Skeletal muscle tissue (tissue), 4 donors: ENCODE measurements around the gene ZFYVE26. TPM values are rescaled to one million over a fixed set of nuclear protein-coding genes. Genes with fewer than 3 reads are reported as not detected.
"Not testable (repeated sequence)": the region's sequence is repeated elsewhere in the genome, so short reads cannot be mapped to it uniquely, and the experiment has no call there.

Source experiments
- H3K27ac ChIP-seq: one replicate; pipeline ENCODE4 v1.7.0; 2013; ENCODE audit warnings: mild to moderate bottlenecking, low read depth, low read length, inconsistent platforms
- H3K27me3 ChIP-seq, 3 donors: one replicate each; pipeline ENCODE4 v1.7.0; 2013; ENCODE audit warnings: low read length in 3 of 3; ENCODE audit not compliant: control insufficient read depth in 3 of 3, insufficient read depth in 3 of 3
- H3K36me3 ChIP-seq, 3 donors: one replicate each; pipeline ENCODE4 v1.7.0; 2013; ENCODE audit warnings: low read length in 3 of 3; ENCODE audit not compliant: control insufficient read depth in 3 of 3, insufficient read depth in 3 of 3
- H3K4me1 ChIP-seq, 3 donors: one replicate each; pipeline ENCODE4 v1.7.0; 2013; ENCODE audit warnings: low read length in 3 of 3, mild to moderate bottlenecking in 3 of 3; ENCODE audit not compliant: control insufficient read depth in 3 of 3, insufficient read depth in 3 of 3
- H3K4me3 ChIP-seq, 3 donors: one replicate each; pipeline ENCODE4 v1.7.0; 2013; ENCODE audit warnings: low read length in 3 of 3
- H3K9ac ChIP-seq, 3 donors: one replicate each; pipeline ENCODE4 v1.7.0; 2013; ENCODE audit warnings: low read length in 3 of 3, mild to moderate bottlenecking in 3 of 3, moderate library complexity in 2 of 3, low read depth in 1 of 3
- H3K9me3 ChIP-seq, 3 donors: one replicate each; pipeline ENCODE4 v1.7.0; 2013; ENCODE audit warnings: low read length in 3 of 3; ENCODE audit not compliant: control insufficient read depth in 3 of 3
- total RNA-seq: library from RNA; depleted of rRNA; stranded (reverse); fragments of >200 nt; gene quantifications from one replicate; pipeline ENCODE4 v1.2.3, GENCODE V29; 2014
- donor health status: Osteomylitis.

The ZFYVE26 gene
- total RNA-seq, 1 donor from 2014 or later, result 21.9 TPM

GRCh38 chr14:67846029-67846610, 29.7 kb upstream of the ZFYVE26 start:
- Histone ChIP-seq H3K36me3 (no peaks in the 10 kb centered on the region), H3K4me1 (no peaks in the 10 kb centered on the region), H3K9ac (no peak overlapping the region), H3K27me3 (no peaks in the 10 kb centered on the region), H3K9me3 (no peaks in the 10 kb centered on the region), H3K27ac (no peak overlapping the region), H3K4me3 (no peak overlapping the region)

DNA sequence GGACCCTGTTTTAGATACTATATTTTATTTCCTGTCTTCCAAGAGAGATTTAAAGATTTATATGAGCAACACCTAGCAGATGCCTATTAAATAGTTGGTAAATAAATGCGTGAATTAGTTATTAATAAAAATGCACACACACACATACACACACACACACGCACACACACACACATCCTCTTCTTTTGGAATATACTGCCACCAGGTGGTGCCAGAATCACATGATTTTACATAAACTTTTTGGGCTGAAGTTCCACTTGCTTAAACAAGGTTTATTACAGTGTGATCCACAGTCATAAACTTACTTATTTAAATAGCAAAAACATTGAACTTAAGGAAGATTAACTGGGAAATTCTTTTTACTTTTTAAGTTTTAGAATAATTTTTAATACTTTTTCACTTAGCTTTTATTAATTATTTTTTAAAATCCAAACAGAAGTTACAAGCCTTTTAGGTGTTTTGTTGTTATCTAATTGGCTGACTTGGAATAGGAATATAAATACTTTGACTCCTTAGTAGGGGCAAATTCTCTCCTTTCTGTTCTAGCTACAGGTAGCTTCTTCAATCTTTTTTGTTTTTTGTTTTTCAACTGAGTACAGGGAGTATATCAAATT, 20.7 kb upstream of the ZFYVE26 start:
- Histone ChIP-seq H3K4me1 (no peaks in the 10 kb centered on the region), H3K36me3 (no peaks in the 10 kb centered on the region), H3K9ac (no peak overlapping the region), H3K4me3 (no peak overlapping the region), H3K27ac (no peak overlapping the region), H3K27me3 (no peaks in the 10 kb centered on the region), H3K9me3 (no peaks in the 10 kb centered on the region)

DNA sequence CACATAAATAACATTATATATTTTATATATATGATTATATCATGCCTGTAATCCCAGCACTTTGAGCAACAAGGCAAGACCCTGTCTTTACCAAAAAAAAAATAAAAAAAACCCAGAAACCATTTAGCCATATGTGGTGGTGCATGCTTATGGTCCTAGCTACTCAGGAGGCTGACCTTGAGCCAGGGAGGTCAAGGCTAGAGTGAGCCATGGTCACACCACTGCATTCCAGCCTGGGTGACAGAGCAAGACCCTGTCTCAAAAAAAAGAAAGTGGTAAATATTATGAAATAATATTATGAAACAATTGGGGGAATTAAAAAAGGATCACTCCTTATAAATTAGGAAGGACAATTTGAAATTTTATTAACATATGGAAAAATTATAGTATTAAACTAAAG, 19.2 kb upstream of the ZFYVE26 start:
- H3K9me3 ChIP-seq, result no peaks in the 10 kb centered on the region
- H3K9ac ChIP-seq, result no peak overlapping the region
- H3K27me3 ChIP-seq, result no peaks in the 10 kb centered on the region
- H3K4me1 ChIP-seq, result no peaks in the 10 kb centered on the region
- no peak overlapping the region for H3K4me3 ChIP-seq
- H3K27ac ChIP-seq, result no peak overlapping the region
- no peaks in the 10 kb centered on the region for H3K36me3 ChIP-seq

- no peaks in the 10 kb centered on the region for H3K27me3 ChIP-seq
- no peak overlapping the region for H3K27ac ChIP-seq
- no peak overlapping the region for H3K4me3 ChIP-seq
- H3K9me3 ChIP-seq, result no peaks in the 10 kb centered on the region
- no peaks in the 10 kb centered on the region for H3K4me1 ChIP-seq
- H3K9ac ChIP-seq, result no peak overlapping the region
- H3K36me3 ChIP-seq, result no peaks in the 10 kb centered on the region
Observed at GRCh38 chr14:67833403-67833802, 17.0 kb upstream of the ZFYVE26 start.

GRCh38 chr14:67831113-67831512, 14.7 kb upstream of the ZFYVE26 start:
- H3K4me3 ChIP-seq, result no peak overlapping the region
- no peak overlapping the region for H3K9ac ChIP-seq
- H3K4me1 ChIP-seq, result no peaks in the 10 kb centered on the region
- H3K36me3 ChIP-seq, result peaks cover 0 to 3% (median 0%) of the 10 kb centered on the region in 3 donors
- no peaks in the 10 kb centered on the region for H3K9me3 ChIP-seq
- H3K27me3 ChIP-seq, result no peaks in the 10 kb centered on the region
- no peak overlapping the region for H3K27ac ChIP-seq

GRCh38 chr14:67821121-67821520, 4.7 kb upstream of the ZFYVE26 start:
- H3K9me3 ChIP-seq, result no peaks in the 10 kb centered on the region
- H3K4me1 ChIP-seq, result peaks cover 10 to 17% (median 14%) of the 10 kb centered on the region in 3 donors
- H3K27me3 ChIP-seq, result no peaks in the 10 kb centered on the region
- H3K36me3 ChIP-seq, result peaks cover 0 to 5% (median 0%) of the 10 kb centered on the region in 3 donors
- no peak overlapping the region for H3K27ac ChIP-seq
- no peak overlapping the region for H3K9ac ChIP-seq
- no peak overlapping the region for H3K4me3 ChIP-seq

DNA sequence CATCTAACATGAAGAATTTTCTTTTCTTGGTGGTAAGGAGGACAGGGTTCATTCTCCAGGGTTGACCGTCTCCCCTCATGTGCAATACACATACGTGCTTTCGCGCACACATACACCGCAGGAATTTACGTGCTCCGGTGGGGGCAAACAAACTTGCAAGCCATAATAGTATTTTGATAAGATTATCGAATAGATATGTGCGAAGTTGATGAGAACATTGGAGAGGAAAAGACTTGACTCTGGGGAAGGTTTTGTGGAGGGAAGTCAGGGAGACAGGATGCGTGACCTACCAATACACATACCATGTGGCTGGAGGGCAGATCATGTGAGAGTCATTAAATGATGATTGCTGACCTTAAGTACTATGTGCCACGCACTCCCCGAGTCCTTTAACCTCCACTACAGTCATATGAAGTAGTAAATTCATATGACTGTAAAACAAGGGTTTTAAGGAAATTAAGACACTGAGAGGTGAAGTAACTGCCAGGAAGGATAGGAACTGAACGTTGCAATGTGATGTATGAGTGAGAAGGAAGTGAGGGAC, 4.1 kb upstream of the ZFYVE26 start:
- Histone ChIP-seq H3K9me3 (no peaks in the 10 kb centered on the region), H3K36me3 (peaks cover 0 to 4% (median 0%) of the 10 kb centered on the region in 3 donors), H3K4me1 (peaks cover 17 to 21% (median 18%) of the 10 kb centered on the region in 3 donors), H3K4me3 (peak overlapping the region; percentile 87 to 98 (median 98)), H3K27me3 (no peaks in the 10 kb centered on the region), H3K9ac (peak overlapping the region; percentile 85 to 91 (median 86)), H3K27ac (no peak overlapping the region)

DNA sequence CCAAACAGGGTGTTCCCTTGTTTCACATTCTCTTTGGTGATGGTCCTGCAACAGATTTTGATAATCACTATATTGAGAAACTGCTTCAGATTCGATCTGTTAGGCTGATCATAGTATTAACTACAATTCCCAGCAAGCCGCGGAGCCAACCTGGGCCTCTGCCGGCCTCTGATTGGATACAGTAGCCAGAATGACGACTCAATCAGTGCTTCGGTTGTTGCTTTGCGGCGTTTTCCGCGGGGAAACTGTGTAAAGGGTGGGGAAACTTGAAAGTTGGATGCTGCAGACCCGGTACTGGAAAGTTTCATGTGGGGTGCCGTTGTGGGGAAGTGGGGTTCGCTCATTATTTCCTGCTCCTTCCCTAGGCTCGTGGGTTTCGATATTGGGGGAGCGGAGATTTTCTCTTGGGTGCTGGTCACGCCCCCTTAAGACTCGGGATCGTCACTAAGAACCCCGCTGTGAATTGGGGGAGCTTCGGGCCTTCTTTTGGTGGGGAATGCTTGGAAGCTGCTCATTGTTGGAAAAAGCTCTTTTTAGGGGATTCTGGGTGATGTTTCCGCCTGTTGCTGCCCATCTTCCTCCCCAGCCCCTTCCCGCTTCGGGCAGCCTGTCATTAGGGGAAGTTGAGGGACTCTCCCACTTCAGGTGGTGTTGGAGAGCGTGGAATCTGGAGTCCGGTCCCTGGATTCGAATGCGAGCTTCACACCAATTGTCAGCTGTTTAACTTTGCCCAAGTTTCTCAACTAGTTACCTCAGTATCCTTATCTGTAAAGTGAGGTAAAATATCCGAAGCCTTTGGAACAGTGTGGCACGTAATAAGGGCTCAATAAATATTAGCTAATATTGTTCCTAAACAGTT, 3.4 kb upstream of the ZFYVE26 start, which contains the start of gene RAD51B:
Gene RAD51B, plus strand, starts transcription at position 217 of the 859 bp plus-strand sequence.
- H3K4me1 ChIP-seq, result peaks cover 24 to 25% (median 25%) of the 10 kb centered on the region in 3 donors
- H3K27me3 ChIP-seq, result no peaks in the 10 kb centered on the region
- H3K4me3 ChIP-seq, result peak within 1 kb of the TSS; percentile 87 to 98 (median 98)
- H3K9ac ChIP-seq, result peak within 1 kb of the TSS; percentile 85 to 91 (median 86)
- H3K27ac ChIP-seq, result peak within 1 kb of the TSS; percentile 31
- H3K36me3 ChIP-seq, result peaks cover 0 to 1% (median 0%) of the 10 kb centered on the region in 3 donors
- no peaks in the 10 kb centered on the region for H3K9me3 ChIP-seq

DNA sequence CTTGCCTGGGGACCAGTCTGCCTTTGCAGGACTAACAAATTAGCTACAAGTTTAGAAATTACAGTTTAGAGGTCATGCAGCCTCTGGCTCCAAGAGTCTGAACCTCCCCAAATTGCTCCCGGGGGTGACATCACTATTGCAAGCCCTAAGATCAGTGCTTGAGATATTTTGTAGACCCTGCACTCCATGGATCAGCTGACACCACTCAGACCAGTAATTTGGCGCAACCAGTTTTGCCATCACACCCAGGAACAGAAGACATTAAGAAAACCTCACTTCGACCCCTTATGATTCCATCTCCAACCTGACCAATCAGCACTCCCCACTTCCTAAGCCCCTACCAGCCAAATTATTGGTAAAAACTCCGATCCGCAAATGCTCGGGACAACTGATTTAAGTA, 2.1 kb upstream of the ZFYVE26 start:
- not testable (repeated sequence) for H3K27me3 ChIP-seq, H3K4me3 ChIP-seq, H3K9me3 ChIP-seq, H3K36me3 ChIP-seq, H3K27ac ChIP-seq, H3K9ac ChIP-seq
- H3K4me1 ChIP-seq, result peaks cover 25 to 27% (median 26%) of the 10 kb centered on the region in 3 donors
